DOHH2 (cell line): ENCODE measurements around the gene CTNND1.

Experiments used
- H3F3A ChIP-seq: fragments of 200-600 bp; sonication (generic), shearing (Covaris generic); 2 replicates; pipeline ENCODE4 v1.6.0; 2016; ENCODE audit warnings: antibody characterized with exemption, mild to moderate bottlenecking; ENCODE audit not compliant: control insufficient read depth, insufficient read depth
- H3K27ac ChIP-seq: fragments of 200-600 bp; sonication (generic); 2 replicates; pipeline ENCODE4 v1.5.1; 2014; ENCODE audit warnings: low read depth, mild to moderate bottlenecking, low read length, moderate library complexity
- H3K27me3 ChIP-seq: fragments of 200-600 bp; sonication (generic); 2 replicates; pipeline ENCODE4 v1.6.1; 2014; ENCODE audit warnings: mild to moderate bottlenecking, low read length, mixed read lengths; ENCODE audit not compliant: control insufficient read depth
- H3K36me3 ChIP-seq: fragments of 200-600 bp; sonication (generic); 2 replicates; pipeline ENCODE4 v1.6.1; 2014; ENCODE audit warnings: mild to moderate bottlenecking, low read length, moderate library complexity, mixed read lengths; ENCODE audit not compliant: control insufficient read depth
- H3K4me1 ChIP-seq: fragments of 200-600 bp; sonication (generic); 2 replicates; pipeline ENCODE4 v1.6.1; 2014; ENCODE audit warnings: mild to moderate bottlenecking, low read length, mixed read lengths; ENCODE audit not compliant: control insufficient read depth
- H3K4me2 ChIP-seq: fragments of 200-600 bp; sonication (generic); 2 replicates; pipeline ENCODE4 v1.6.0; 2014; ENCODE audit warnings: mild to moderate bottlenecking, low read length, moderate library complexity
- H3K4me3 ChIP-seq: fragments of 200-600 bp; sonication (generic); 2 replicates; pipeline ENCODE4 v1.5.1; 2014; ENCODE audit warnings: mild to moderate bottlenecking, low read length, mixed read lengths
- H3K79me2 ChIP-seq: fragments of 200-600 bp; sonication (generic); 2 replicates; pipeline ENCODE4 v1.6.1; 2014; ENCODE audit warnings: mild to moderate bottlenecking, low read length, mixed read lengths; ENCODE audit not compliant: control insufficient read depth
- H3K9me2 ChIP-seq: fragments of 200-600 bp; sonication (generic); replicated peaks from 2 replicates; pipeline ENCODE4 v1.6.1; 2014; ENCODE audit warnings: mild to moderate bottlenecking, low read length, mixed read lengths; ENCODE audit not compliant: control insufficient read depth
- H3K9me3 ChIP-seq: fragments of 200-600 bp; sonication (generic); 2 replicates; pipeline ENCODE4 v1.6.1; 2014; ENCODE audit warnings: antibody characterized with exemption, low read length, mixed read lengths; ENCODE audit not compliant: control insufficient read depth, insufficient read depth
- H4K20me1 ChIP-seq: fragments of 200-600 bp; sonication (generic); 2 replicates; pipeline ENCODE4 v1.6.0; 2014; ENCODE audit warnings: low read depth, mild to moderate bottlenecking, antibody characterized with exemption, low read length, moderate library complexity; ENCODE audit not compliant: control insufficient read depth, insufficient read depth
- CTCF ChIP-seq: fragments of 200-600 bp; sonication (generic); IDR thresholded peaks from one replicate; pipeline ENCODE4 v1.5.1; 2014; ENCODE audit warnings: antibody characterized with exemption, mild to moderate bottlenecking, low read depth, low read length; ENCODE audit not compliant: poor library complexity, severe bottlenecking
- EZH2phosphoT487 ChIP-seq: fragments of 200-600 bp; sonication (generic); IDR thresholded peaks from 2 replicates; pipeline ENCODE4 v1.6.1; 2017; ENCODE audit warnings: borderline replicate concordance, mild to moderate bottlenecking, antibody characterized with exemption, low read length, moderate library complexity, mixed read lengths

CTNND1 gene

DNA sequence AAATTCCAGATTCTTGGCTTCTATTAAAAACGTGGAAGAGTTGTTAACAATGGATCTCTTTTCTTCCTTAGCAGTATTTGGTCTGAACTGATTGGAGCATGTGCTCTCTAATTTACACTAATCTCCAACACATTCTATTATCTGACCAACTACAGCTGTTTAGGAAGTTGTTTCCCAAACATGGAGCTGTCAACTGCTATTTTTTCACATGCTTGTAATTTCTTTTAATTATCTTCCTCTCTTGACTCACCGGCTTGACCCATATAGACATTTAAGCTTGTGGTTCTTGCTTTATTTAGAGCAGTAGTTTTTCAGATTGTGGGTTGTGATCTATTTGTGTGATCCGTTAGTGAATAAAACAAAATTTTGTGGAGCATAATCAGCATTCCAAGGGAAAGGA, 40.8 kb downstream of the CTNND1 start:
- no peak overlapping the region for H3K27ac ChIP-seq
- 0 out of 2 replicates have a peak, but pooled peaks cover 5% of the 10 kb centered on the region for H3F3A ChIP-seq
- H3K9me2 ChIP-seq = no peaks in the 10 kb centered on the region
- H4K20me1 ChIP-seq = no peaks in the 10 kb centered on the region
- H3K4me3 ChIP-seq = no peak overlapping the region
- H3K36me3 ChIP-seq = peaks cover 44% of the 10 kb centered on the region
- no peaks in the 10 kb centered on the region for H3K27me3 ChIP-seq
- H3K4me1 ChIP-seq = peaks cover 10% of the 10 kb centered on the region
- H3K79me2 ChIP-seq = peaks cover 2% of the 10 kb centered on the region; the same call in 1 of the 2 replicates
- H3K9me3 ChIP-seq = no peaks in the 10 kb centered on the region
- H3K4me2 ChIP-seq = no peak overlapping the region
- no peak for TF ChIP-seq CTCF
- no peak for TF ChIP-seq EZH2phosphoT487

- Histone ChIP-seq H3K4me2 (no peak overlapping the region), H3K9me3 (no peaks in the 10 kb centered on the region), H3K27ac (no peak overlapping the region), H3K9me2 (no peaks in the 10 kb centered on the region), H3K4me1 (peaks cover 10% of the 10 kb centered on the region), H3K4me3 (no peak overlapping the region), H3K36me3 (peaks cover 59% of the 10 kb centered on the region), H3F3A (0 out of 2 replicates have a peak, but pooled peaks cover 2% of the 10 kb centered on the region), H4K20me1 (no peaks in the 10 kb centered on the region), H3K79me2 (peaks cover 2% of the 10 kb centered on the region; the same call in 1 of the 2 replicates), H3K27me3 (no peaks in the 10 kb centered on the region)
- no peak for TF ChIP-seq EZH2phosphoT487
- TF ChIP-seq CTCF = no peak
Observed at GRCh38 chr11:57804466-57804865, 42.9 kb downstream of the CTNND1 start.

DNA sequence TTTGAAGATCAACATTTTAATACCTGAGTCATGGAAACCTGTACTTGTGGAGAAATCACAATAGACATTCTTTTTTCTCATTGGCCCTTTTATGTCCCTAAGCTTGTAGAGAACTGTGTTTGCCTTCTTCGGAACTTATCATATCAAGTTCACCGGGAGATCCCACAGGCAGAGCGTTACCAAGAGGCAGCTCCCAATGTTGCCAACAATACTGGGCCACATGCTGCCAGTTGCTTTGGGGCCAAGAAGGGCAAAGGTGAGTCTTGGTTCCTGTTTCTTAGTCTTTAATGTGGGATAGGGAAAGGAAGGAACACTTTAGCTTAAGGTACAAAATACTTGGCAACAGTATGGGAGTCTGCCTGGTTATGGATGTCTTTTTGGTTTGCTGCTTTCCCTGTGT, 44.2 kb downstream of the CTNND1 start:
- no peaks in the 10 kb centered on the region for H4K20me1 ChIP-seq
- no peak overlapping the region for H3K27ac ChIP-seq
- H3K27me3 ChIP-seq = no peaks in the 10 kb centered on the region
- no peaks in the 10 kb centered on the region for H3K9me3 ChIP-seq
- no peak overlapping the region for H3K4me2 ChIP-seq
- H3F3A ChIP-seq = no peaks in the 10 kb centered on the region
- peaks cover 4% of the 10 kb centered on the region for H3K4me1 ChIP-seq
- peaks cover 2% of the 10 kb centered on the region; the same call in 1 of the 2 replicates for H3K79me2 ChIP-seq
- H3K4me3 ChIP-seq = no peak overlapping the region
- no peak for TF ChIP-seq EZH2phosphoT487
- H3K9me2 ChIP-seq = no peaks in the 10 kb centered on the region
- peaks cover 63% of the 10 kb centered on the region for H3K36me3 ChIP-seq

- Histone ChIP-seq H3K27me3 (no peaks in the 10 kb centered on the region), H3F3A (no peaks in the 10 kb centered on the region), H3K36me3 (peaks cover 39% of the 10 kb centered on the region), H3K79me2 (no peaks in the 10 kb centered on the region), H4K20me1 (no peaks in the 10 kb centered on the region), H3K4me3 (no peak overlapping the region), H3K9me3 (no peaks in the 10 kb centered on the region), H3K9me2 (no peaks in the 10 kb centered on the region), H3K4me1 (no peaks in the 10 kb centered on the region), H3K4me2 (no peak overlapping the region), H3K27ac (no peak overlapping the region)
- TF ChIP-seq CTCF = no peak
- TF ChIP-seq EZH2phosphoT487 = no peak
Observed at GRCh38 chr11:57812634-57813033, 51.0 kb downstream of the CTNND1 start.
